ENCODE data around the gene FSCB.
"Not testable (repeated sequence)": the region's sequence is repeated elsewhere in the genome, so short reads cannot be mapped to it uniquely, and the experiment has no call there.

The FSCB gene

GRCh38 chr14:44507183-44507582 is at the start of gene FSCB:
Gene FSCB, minus strand, starts transcription at chr14:44507283. Its CDS starts 296 bp downstream, at chr14:44506987.
- no peaks in the 10 kb centered on the region for H3K9me3 ChIP-seq (ENCODE audit: control insufficient read depth, insufficient read depth, low read length)
- H3K27me3 ChIP-seq (ENCODE audit: control insufficient read depth, insufficient read depth, low read length), result no peaks in the 10 kb centered on the region
- no peaks in the 10 kb centered on the region for H3K36me3 ChIP-seq (ENCODE audit: control insufficient read depth, insufficient read depth, low read length)
- no peak within 1 kb of the TSS for H3K4me3 ChIP-seq (ENCODE audit: low read depth, low read length)
- no peaks in the 10 kb centered on the region for H3K4me1 ChIP-seq (ENCODE audit: control insufficient read depth, insufficient read depth, low read length)
- H3K9ac ChIP-seq (ENCODE audit: low read depth, low read length), result no peak within 1 kb of the TSS

- Histone ChIP-seq H3K9ac (ENCODE audit: low read depth, low read length) (no peak overlapping the region), H3K27me3 (ENCODE audit: control insufficient read depth, insufficient read depth, low read length) (no peaks in the 10 kb centered on the region), H3K36me3 (ENCODE audit: control insufficient read depth, insufficient read depth, low read length) (no peaks in the 10 kb centered on the region), H3K4me1 (ENCODE audit: control insufficient read depth, insufficient read depth, low read length) (no peaks in the 10 kb centered on the region), H3K4me3 (ENCODE audit: low read depth, low read length) (no peak overlapping the region), H3K9me3 (ENCODE audit: control insufficient read depth, insufficient read depth, low read length) (no peaks in the 10 kb centered on the region)
These were observed 24.6 kb upstream of the FSCB start for GRCh38 chr14:44531658-44532057.

GRCh38 chr14:44530475-44530874 is 23.4 kb upstream of the FSCB start:
- Histone ChIP-seq H3K4me3 (ENCODE audit: low read depth, low read length) (no peak overlapping the region), H3K27me3 (ENCODE audit: control insufficient read depth, insufficient read depth, low read length) (no peaks in the 10 kb centered on the region), H3K9me3 (ENCODE audit: control insufficient read depth, insufficient read depth, low read length) (no peaks in the 10 kb centered on the region), H3K4me1 (ENCODE audit: control insufficient read depth, insufficient read depth, low read length) (no peaks in the 10 kb centered on the region), H3K9ac (ENCODE audit: low read depth, low read length) (no peak overlapping the region), H3K36me3 (ENCODE audit: control insufficient read depth, insufficient read depth, low read length) (no peaks in the 10 kb centered on the region)

- H3K27me3 ChIP-seq (ENCODE audit: control insufficient read depth, insufficient read depth, low read length), result no peaks in the 10 kb centered on the region
- H3K9me3 ChIP-seq (ENCODE audit: control insufficient read depth, insufficient read depth, low read length), result no peaks in the 10 kb centered on the region
- no peaks in the 10 kb centered on the region for H3K4me1 ChIP-seq (ENCODE audit: control insufficient read depth, insufficient read depth, low read length)
- H3K4me3 ChIP-seq (ENCODE audit: low read depth, low read length), result no peak overlapping the region
- H3K9ac ChIP-seq (ENCODE audit: low read depth, low read length), result no peak overlapping the region
- H3K36me3 ChIP-seq (ENCODE audit: control insufficient read depth, insufficient read depth, low read length), result no peaks in the 10 kb centered on the region
These were observed 21.9 kb upstream of the FSCB start for GRCh38 chr14:44529026-44529425.

GRCh38 chr14:44528180-44528579 is 21.1 kb upstream of the FSCB start:
- Histone ChIP-seq H3K4me1 (ENCODE audit: control insufficient read depth, insufficient read depth, low read length) (no peaks in the 10 kb centered on the region), H3K9ac (ENCODE audit: low read depth, low read length) (no peak overlapping the region), H3K9me3 (ENCODE audit: control insufficient read depth, insufficient read depth, low read length) (no peaks in the 10 kb centered on the region), H3K4me3 (ENCODE audit: low read depth, low read length) (no peak overlapping the region), H3K36me3 (ENCODE audit: control insufficient read depth, insufficient read depth, low read length) (no peaks in the 10 kb centered on the region), H3K27me3 (ENCODE audit: control insufficient read depth, insufficient read depth, low read length) (no peaks in the 10 kb centered on the region)

GRCh38 chr14:44525237-44525636 is 18.2 kb upstream of the FSCB start:
- no peak overlapping the region for H3K4me3 ChIP-seq (ENCODE audit: low read depth, low read length)
- H3K9me3 ChIP-seq (ENCODE audit: control insufficient read depth, insufficient read depth, low read length), result no peaks in the 10 kb centered on the region
- no peaks in the 10 kb centered on the region for H3K27me3 ChIP-seq (ENCODE audit: control insufficient read depth, insufficient read depth, low read length)

GRCh38 chr14:44515668-44516067 is 8.6 kb upstream of the FSCB start:
- not testable (repeated sequence) for H3K4me3 ChIP-seq (ENCODE audit: low read depth, low read length); H3K4me1 ChIP-seq (ENCODE audit: control insufficient read depth, insufficient read depth, low read length); H3K27me3 ChIP-seq (ENCODE audit: control insufficient read depth, insufficient read depth, low read length); H3K36me3 ChIP-seq (ENCODE audit: control insufficient read depth, insufficient read depth, low read length); H3K9me3 ChIP-seq (ENCODE audit: control insufficient read depth, insufficient read depth, low read length); H3K9ac ChIP-seq (ENCODE audit: low read depth, low read length)

More at GRCh38 chr14:44525237-44525636, 18.2 kb upstream of the FSCB start:
- Histone ChIP-seq H3K4me1 (ENCODE audit: control insufficient read depth, insufficient read depth, low read length) (no peaks in the 10 kb centered on the region), H3K9ac (ENCODE audit: low read depth, low read length) (no peak overlapping the region), H3K36me3 (ENCODE audit: control insufficient read depth, insufficient read depth, low read length) (no peaks in the 10 kb centered on the region)

GRCh38 chr14:44508834-44509233 is 1.8 kb upstream of the FSCB start:
- Histone ChIP-seq H3K9me3 (ENCODE audit: control insufficient read depth, insufficient read depth, low read length) (no peaks in the 10 kb centered on the region), H3K4me3 (ENCODE audit: low read depth, low read length) (no peak overlapping the region), H3K4me1 (ENCODE audit: control insufficient read depth, insufficient read depth, low read length) (no peaks in the 10 kb centered on the region), H3K9ac (ENCODE audit: low read depth, low read length) (no peak overlapping the region), H3K36me3 (ENCODE audit: control insufficient read depth, insufficient read depth, low read length) (no peaks in the 10 kb centered on the region), H3K27me3 (ENCODE audit: control insufficient read depth, insufficient read depth, low read length) (no peaks in the 10 kb centered on the region)

- Histone ChIP-seq H3K4me1 (ENCODE audit: control insufficient read depth, insufficient read depth, low read length) (no peaks in the 10 kb centered on the region), H3K27me3 (ENCODE audit: control insufficient read depth, insufficient read depth, low read length) (no peaks in the 10 kb centered on the region), H3K4me3 (ENCODE audit: low read depth, low read length) (no peak overlapping the region)
These were observed 1.5 kb downstream of the FSCB start for GRCh38 chr14:44505588-44505987.

GRCh38 chr14:44497148-44497547 is 9.9 kb downstream of the FSCB start:
- Histone ChIP-seq H3K9me3 (ENCODE audit: control insufficient read depth, insufficient read depth, low read length) (no peaks in the 10 kb centered on the region), H3K27me3 (ENCODE audit: control insufficient read depth, insufficient read depth, low read length) (no peaks in the 10 kb centered on the region), H3K4me1 (ENCODE audit: control insufficient read depth, insufficient read depth, low read length) (no peaks in the 10 kb centered on the region), H3K9ac (ENCODE audit: low read depth, low read length) (no peak overlapping the region), H3K4me3 (ENCODE audit: low read depth, low read length) (no peak overlapping the region), H3K36me3 (ENCODE audit: control insufficient read depth, insufficient read depth, low read length) (no peaks in the 10 kb centered on the region)

More at GRCh38 chr14:44505588-44505987, 1.5 kb downstream of the FSCB start:
- no peaks in the 10 kb centered on the region for H3K9me3 ChIP-seq (ENCODE audit: control insufficient read depth, insufficient read depth, low read length)
- H3K36me3 ChIP-seq (ENCODE audit: control insufficient read depth, insufficient read depth, low read length), result no peaks in the 10 kb centered on the region
- H3K9ac ChIP-seq (ENCODE audit: low read depth, low read length), result no peak overlapping the region

- Histone ChIP-seq H3K9ac (ENCODE audit: low read depth, low read length) (no peak overlapping the region), H3K9me3 (ENCODE audit: control insufficient read depth, insufficient read depth, low read length) (no peaks in the 10 kb centered on the region), H3K4me1 (ENCODE audit: control insufficient read depth, insufficient read depth, low read length) (no peaks in the 10 kb centered on the region), H3K27me3 (ENCODE audit: control insufficient read depth, insufficient read depth, low read length) (no peaks in the 10 kb centered on the region), H3K4me3 (ENCODE audit: low read depth, low read length) (no peak overlapping the region), H3K36me3 (ENCODE audit: control insufficient read depth, insufficient read depth, low read length) (no peaks in the 10 kb centered on the region)
These were observed 12.9 kb downstream of the FSCB start for GRCh38 chr14:44494137-44494536.

- no peaks in the 10 kb centered on the region for H3K27me3 ChIP-seq (ENCODE audit: control insufficient read depth, insufficient read depth, low read length)
- H3K36me3 ChIP-seq (ENCODE audit: control insufficient read depth, insufficient read depth, low read length), result no peaks in the 10 kb centered on the region
- H3K9ac ChIP-seq (ENCODE audit: low read depth, low read length), result no peak overlapping the region
- H3K9me3 ChIP-seq (ENCODE audit: control insufficient read depth, insufficient read depth, low read length), result no peaks in the 10 kb centered on the region
- no peak overlapping the region for H3K4me3 ChIP-seq (ENCODE audit: low read depth, low read length)
- H3K4me1 ChIP-seq (ENCODE audit: control insufficient read depth, insufficient read depth, low read length), result no peaks in the 10 kb centered on the region
These were observed 16.1 kb downstream of the FSCB start for GRCh38 chr14:44490966-44491365.

GRCh38 chr14:44477953-44478352 is 29.1 kb downstream of the FSCB start:
- H3K27me3 ChIP-seq (ENCODE audit: control insufficient read depth, insufficient read depth, low read length), result no peaks in the 10 kb centered on the region
- no peak overlapping the region for H3K4me3 ChIP-seq (ENCODE audit: low read depth, low read length)
- H3K9ac ChIP-seq (ENCODE audit: low read depth, low read length), result no peak overlapping the region
- H3K36me3 ChIP-seq (ENCODE audit: control insufficient read depth, insufficient read depth, low read length), result no peaks in the 10 kb centered on the region
- no peaks in the 10 kb centered on the region for H3K9me3 ChIP-seq (ENCODE audit: control insufficient read depth, insufficient read depth, low read length)
- no peaks in the 10 kb centered on the region for H3K4me1 ChIP-seq (ENCODE audit: control insufficient read depth, insufficient read depth, low read length)
